Subcutaneous adipose tissue (tissue), 4 donors: Measurements from ENCODE around the gene C3orf49. TPM values are rescaled to one million over a fixed set of nuclear protein-coding genes. Genes with fewer than 3 reads are reported as not detected.

Experiments used
- CTCF ChIP-seq: fragments of 450-650 bp; IDR thresholded peaks from one replicate; pipeline ENCODE4 v1.5.1; 2016; ENCODE audit warnings: low read depth, mild to moderate bottlenecking, control low read depth, antibody characterized with exemption, moderate library complexity
- total RNA-seq, 4 donors: library from RNA; depleted of rRNA; stranded (reverse); fragments of >200 nt; gene quantifications; one replicate each; pipeline ENCODE4 v1.1.0, GENCODE V29; 2016

C3orf49 gene
- total RNA-seq, 4 donors from 2014 or later, result not detected

- no peak for TF ChIP-seq CTCF
Observed at GRCh38 chr3:63869940-63870614, 51.0 kb downstream of the C3orf49 start.

- no peak for TF ChIP-seq CTCF
Observed at GRCh38 chr3:63870615-63871005, 51.5 kb downstream of the C3orf49 start.

GRCh38 chr3:63872135-63872924 lies 53.2 kb downstream of the C3orf49 start:
- TF ChIP-seq CTCF, result no peak

- no peak for TF ChIP-seq CTCF
Observed at GRCh38 chr3:63874769-63875168, 55.7 kb downstream of the C3orf49 start.

GRCh38 chr3:63875510-63875909 lies 56.4 kb downstream of the C3orf49 start:
- TF ChIP-seq CTCF, result no peak

GRCh38 chr3:63876260-63876659 lies 57.2 kb downstream of the C3orf49 start:
- TF ChIP-seq CTCF, result no peak

GRCh38 chr3:63877737-63878393 lies 58.8 kb downstream of the C3orf49 start:
- no peak for TF ChIP-seq CTCF
